Smooth muscle cell (in vitro differentiated cells): ENCODE results near the gene ST6GALNAC2. TPM values are rescaled to one million over a fixed set of nuclear protein-coding genes. Genes with fewer than 3 reads are reported as not detected.

ENCODE experiments used
- DNase-seq: peaks from one replicate; lab custom pipeline; 2025; ENCODE audit not compliant: unreplicated experiment; lab: John Stamatoyannopoulos, UW
- H2AFZ ChIP-seq: fragments of 200-600 bp; sonication (generic); 2 replicates; pipeline ENCODE4 v1.6.0; 2016; ENCODE audit warnings: antibody characterized with exemption, low read depth, mild to moderate bottlenecking
- H3F3A ChIP-seq: fragments of 200-600 bp; sonication (generic); 2 replicates; pipeline ENCODE4 v1.6.0; 2017; ENCODE audit warnings: antibody characterized with exemption, low read depth
- H3K27ac ChIP-seq: fragments of 200-600 bp; sonication (generic); 2 replicates; pipeline ENCODE4 v1.5.1; 2016; ENCODE audit warnings: low read depth, mild to moderate bottlenecking
- H3K27me3 ChIP-seq: fragments of 200-600 bp; sonication (generic); 2 replicates; pipeline ENCODE4 v1.6.1; 2016; ENCODE audit warnings: low read depth, mild to moderate bottlenecking
- H3K36me3 ChIP-seq: fragments of 200-600 bp; sonication (generic); 2 replicates; pipeline ENCODE4 v1.5.1; 2016; ENCODE audit warnings: low read depth
- H3K4me1 ChIP-seq: fragments of 200-600 bp; sonication (generic); 2 replicates; pipeline ENCODE4 v1.5.1; 2016; ENCODE audit warnings: low read depth
- H3K4me2 ChIP-seq: fragments of 200-600 bp; sonication (generic); 2 replicates; pipeline ENCODE4 v1.6.0; 2016; ENCODE audit warnings: mild to moderate bottlenecking
- H3K4me3 ChIP-seq: fragments of 200-600 bp; sonication (generic); 2 replicates; pipeline ENCODE4 v1.5.1; 2016; ENCODE audit warnings: mild to moderate bottlenecking
- H3K79me2 ChIP-seq: fragments of 200-600 bp; sonication (generic); 2 replicates; pipeline ENCODE4 v1.6.0; 2016; ENCODE audit warnings: low read depth, mild to moderate bottlenecking
- H3K9ac ChIP-seq: fragments of 200-600 bp; sonication (generic); 2 replicates; pipeline ENCODE4 v1.6.0; 2016; ENCODE audit warnings: low read depth
- H3K9me3 ChIP-seq: fragments of 200-600 bp; sonication (generic); replicated peaks from 2 replicates; pipeline ENCODE4 v1.5.1; 2016; ENCODE audit warnings: low read depth
- H4K20me1 ChIP-seq: fragments of 200-600 bp; sonication (generic); 2 replicates; pipeline ENCODE4 v1.6.0; 2016; ENCODE audit warnings: low read depth
- CTCF ChIP-seq: fragments of 200-600 bp; sonication (generic); IDR thresholded peaks from 2 replicates; pipeline ENCODE4 v1.5.1; 2017; ENCODE audit warnings: borderline replicate concordance, mild to moderate bottlenecking, antibody characterized with exemption; ENCODE audit not compliant: insufficient read depth, poor library complexity, severe bottlenecking
- WGBS: methylation state at CpG from one replicate; pipeline ENCODE4 v1.1.7; 2016; ENCODE audit warnings: low lambda C conversion rate; 5-methylcytosine and 5-hydroxymethylcytosine counted together
- polyA plus RNA-seq: library from polyadenylated mRNA; unstranded; fragments of >200 nt; fragmentation: Nextera tagmentation; extraction: Ambion mirVana; gene quantifications from 2 replicates; pipeline ENCODE4 v1.2.1, GENCODE V29; 2016
- total RNA-seq: library from RNA; depleted of rRNA; stranded (reverse); fragments of >200 nt; gene quantifications from 2 replicates; pipeline ENCODE4 v1.2.3, GENCODE V29; 2014

ST6GALNAC2 gene
- total and polyA plus RNA-seq, 2 experiments from 2014 or later: 1.2 to 6.9 TPM

GRCh38 chr17:76547642-76548202, 37.9 kb downstream of the ST6GALNAC2 start:
- H3F3A ChIP-seq: peaks cover 11% of the 10 kb centered on the region
- H3K4me3 ChIP-seq: no peak overlapping the region
- WGBS: 70% methylated on average over 2 of the region's 2 CpGs
- H3K4me2 ChIP-seq: no peak overlapping the region
- H4K20me1 ChIP-seq: no peaks in the 10 kb centered on the region
- no peak for TF ChIP-seq CTCF
- no peak overlapping the region for H2AFZ ChIP-seq
- peaks cover 13% of the 10 kb centered on the region for H3K4me1 ChIP-seq
- no peaks in the 10 kb centered on the region for H3K27me3 ChIP-seq
- no peak overlapping the region for H3K9ac ChIP-seq
- DNase-seq: no peak
- no peaks in the 10 kb centered on the region for H3K36me3 ChIP-seq
- no peak overlapping the region for H3K27ac ChIP-seq
- no peaks in the 10 kb centered on the region for H3K9me3 ChIP-seq
- no peaks in the 10 kb centered on the region for H3K79me2 ChIP-seq

GRCh38 chr17:76547183-76547641, 38.4 kb downstream of the ST6GALNAC2 start:
- Histone ChIP-seq H3K36me3 (no peaks in the 10 kb centered on the region), H3K4me1 (peaks cover 13% of the 10 kb centered on the region), H3K27ac (no peak overlapping the region), H3K4me3 (no peak overlapping the region), H2AFZ (no peak overlapping the region), H4K20me1 (no peaks in the 10 kb centered on the region), H3K4me2 (peak overlapping the region; percentile 25), H3K9me3 (no peaks in the 10 kb centered on the region), H3K27me3 (no peaks in the 10 kb centered on the region), H3F3A (peaks cover 11% of the 10 kb centered on the region), H3K79me2 (no peaks in the 10 kb centered on the region), H3K9ac (no peak overlapping the region)
- DNase-seq: no peak
- 46% methylated on average over 3 of the region's 3 CpGs for WGBS
- TF ChIP-seq CTCF: peak; percentile 70

- no peak overlapping the region for H3K27ac ChIP-seq
- WGBS: 76% methylated on average over 11 of the region's 11 CpGs
- no peaks in the 10 kb centered on the region for H3K27me3 ChIP-seq
- H3K4me1 ChIP-seq: peaks cover 13% of the 10 kb centered on the region
- H3K9ac ChIP-seq: no peak overlapping the region
- no peaks in the 10 kb centered on the region for H3K36me3 ChIP-seq
- H4K20me1 ChIP-seq: no peaks in the 10 kb centered on the region
- H2AFZ ChIP-seq: no peak overlapping the region
- no peak for DNase-seq
- no peaks in the 10 kb centered on the region for H3K9me3 ChIP-seq
- TF ChIP-seq CTCF: no peak
- H3K4me3 ChIP-seq: no peak overlapping the region
- H3K79me2 ChIP-seq: no peaks in the 10 kb centered on the region
- H3K4me2 ChIP-seq: peak overlapping the region; percentile 25
- peaks cover 11% of the 10 kb centered on the region for H3F3A ChIP-seq
These were observed 39.0 kb downstream of the ST6GALNAC2 start for GRCh38 chr17:76546556-76547182.
